Natural killer cell (primary cell): ENCODE measurements around the gene RALB. TPM values are rescaled to one million over a fixed set of nuclear protein-coding genes. Genes with fewer than 3 reads are reported as not detected.

Experiments used
- ATAC-seq, 3 donors: fragments of 150-1000 bp in 2 of 3; fragments of 200-7000 bp in 1 of 3; cut with Tn5 transposase; 1 replicate in 1 of 3; 2 replicates in 2 of 3; pipeline ENCODE4 v1.10.0; 2021; ENCODE audit warnings: mild to moderate bottlenecking in 2 of 3, moderate library complexity in 2 of 3
- DNase-seq, 2 donors: peaks; one replicate each; pipeline versions ENCODE4 v3.0.0 to v3.0.0-alpha.2; 2013 to 2021; ENCODE audit warnings: mixed read lengths in 1 of 2
- H3K27ac ChIP-seq: one replicate; pipeline ENCODE4 v1.5.1; 2013; ENCODE audit warnings: mild to moderate bottlenecking, low read length
- H3K27me3 ChIP-seq: one replicate; pipeline ENCODE4 v1.6.1; 2013; ENCODE audit warnings: low read length; ENCODE audit not compliant: control insufficient read depth, insufficient read depth
- H3K36me3 ChIP-seq: one replicate; pipeline ENCODE4 v1.6.1; 2013; ENCODE audit warnings: low read length; ENCODE audit not compliant: control insufficient read depth, insufficient read depth
- H3K4me1 ChIP-seq: one replicate; pipeline ENCODE4 v1.6.1; 2013; ENCODE audit warnings: low read length; ENCODE audit not compliant: control insufficient read depth, insufficient read depth
- H3K4me3 ChIP-seq: one replicate; pipeline ENCODE4 v1.5.1; 2013; ENCODE audit warnings: low read length
- H3K9me3 ChIP-seq: one replicate; pipeline ENCODE4 v1.6.1; 2013; ENCODE audit warnings: low read length; ENCODE audit not compliant: control insufficient read depth, insufficient read depth
- H3K27ac Mint-ChIP-seq, 2 donors: one replicate each; pipeline ENCODE4 v1.8.0; 2022; ENCODE audit warnings: mild to moderate bottlenecking in 2 of 2, mixed read lengths in 2 of 2, moderate library complexity in 1 of 2
- H3K27me3 Mint-ChIP-seq, 2 donors: one replicate each; pipeline ENCODE4 v1.8.0; 2022; ENCODE audit warnings: low read depth in 2 of 2, mixed read lengths in 2 of 2
- H3K36me3 Mint-ChIP-seq: one replicate; pipeline ENCODE4 v1.8.0; 2022; ENCODE audit warnings: mixed read lengths
- H3K4me1 Mint-ChIP-seq, 2 donors: one replicate each; pipeline ENCODE4 v1.8.0; 2022; ENCODE audit warnings: mixed read lengths in 2 of 2
- H3K4me3 Mint-ChIP-seq: one replicate; pipeline ENCODE4 v1.8.0; 2022; ENCODE audit warnings: mild to moderate bottlenecking, moderate library complexity, mixed read lengths
- H3K9me3 Mint-ChIP-seq, 2 donors: one replicate each; pipeline ENCODE4 v1.8.0; 2022; ENCODE audit warnings: mixed read lengths in 2 of 2
- WGBS: methylation state at CpG from one replicate; pipeline ENCODE4 v1.1.7; 2013; ENCODE audit warnings: missing lambda C conversion rate; ENCODE audit not compliant: insufficient coverage; 5-methylcytosine and 5-hydroxymethylcytosine counted together
- intact Hi-C: fragments of 100-400 bp; cut with micrococcal nuclease; formaldehyde crosslinking; loops from one replicate; pipeline ENCODE4 v1.14.2; 2022
- total RNA-seq, 4 donors: library from RNA; stranded (reverse); fragments of 120-200 nt in 1 of 4; gene quantifications; one replicate each; pipeline versions ENCODE4 v1.2.3 to v1.2.4, GENCODE V29; 2013 to 2022
- TF ChIP-seq, protein P1 (sequence below): fragments of 200-600 bp; IDR thresholded peaks from one replicate; pipeline ENCODE4 v1.8.0; 2022; ENCODE audit warnings: antibody characterized with exemption

RALB gene
- total RNA-seq, 3 donors from 2014 or later (not counting 1 experiment from before 2014, with no cell fraction given), result 21.0 to 25.9 (median 25.4) TPM

- H3K27ac Mint-ChIP-seq, result no peak overlapping the region
- H3K36me3 ChIP-seq, result no peaks in the 10 kb centered on the region
- H3K27me3 Mint-ChIP-seq, result peaks cover 0 to 4% of the 10 kb centered on the region in 2 donors
- H3K4me1 Mint-ChIP-seq, result no peaks in the 10 kb centered on the region
- no peak overlapping the region for H3K4me3 ChIP-seq
- TF ChIP-seq, protein P1, sequence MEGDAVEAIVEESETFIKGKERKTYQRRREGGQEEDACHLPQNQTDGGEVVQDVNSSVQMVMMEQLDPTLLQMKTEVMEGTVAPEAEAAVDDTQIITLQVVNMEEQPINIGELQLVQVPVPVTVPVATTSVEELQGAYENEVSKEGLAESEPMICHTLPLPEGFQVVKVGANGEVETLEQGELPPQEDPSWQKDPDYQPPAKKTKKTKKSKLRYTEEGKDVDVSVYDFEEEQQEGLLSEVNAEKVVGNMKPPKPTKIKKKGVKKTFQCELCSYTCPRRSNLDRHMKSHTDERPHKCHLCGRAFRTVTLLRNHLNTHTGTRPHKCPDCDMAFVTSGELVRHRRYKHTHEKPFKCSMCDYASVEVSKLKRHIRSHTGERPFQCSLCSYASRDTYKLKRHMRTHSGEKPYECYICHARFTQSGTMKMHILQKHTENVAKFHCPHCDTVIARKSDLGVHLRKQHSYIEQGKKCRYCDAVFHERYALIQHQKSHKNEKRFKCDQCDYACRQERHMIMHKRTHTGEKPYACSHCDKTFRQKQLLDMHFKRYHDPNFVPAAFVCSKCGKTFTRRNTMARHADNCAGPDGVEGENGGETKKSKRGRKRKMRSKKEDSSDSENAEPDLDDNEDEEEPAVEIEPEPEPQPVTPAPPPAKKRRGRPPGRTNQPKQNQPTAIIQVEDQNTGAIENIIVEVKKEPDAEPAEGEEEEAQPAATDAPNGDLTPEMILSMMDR, result no peak
- ATAC-seq (no peak), DNase-seq (no peak)
- no peaks in the 10 kb centered on the region for H3K9me3 Mint-ChIP-seq
- no peaks in the 10 kb centered on the region for H3K9me3 ChIP-seq
- WGBS, result 81% methylated on average over 22 of the region's 22 CpGs
- no peak overlapping the region for H3K4me3 Mint-ChIP-seq
- H3K27me3 ChIP-seq, result no peaks in the 10 kb centered on the region
- H3K27ac ChIP-seq, result no peak overlapping the region
- H3K36me3 Mint-ChIP-seq, result no peaks in the 10 kb centered on the region
- no peaks in the 10 kb centered on the region for H3K4me1 ChIP-seq
- intact Hi-C loops, result no loop called here
These were observed 13.0 kb upstream of the RALB start for GRCh38 chr2:120239488-120240287.

DNA sequence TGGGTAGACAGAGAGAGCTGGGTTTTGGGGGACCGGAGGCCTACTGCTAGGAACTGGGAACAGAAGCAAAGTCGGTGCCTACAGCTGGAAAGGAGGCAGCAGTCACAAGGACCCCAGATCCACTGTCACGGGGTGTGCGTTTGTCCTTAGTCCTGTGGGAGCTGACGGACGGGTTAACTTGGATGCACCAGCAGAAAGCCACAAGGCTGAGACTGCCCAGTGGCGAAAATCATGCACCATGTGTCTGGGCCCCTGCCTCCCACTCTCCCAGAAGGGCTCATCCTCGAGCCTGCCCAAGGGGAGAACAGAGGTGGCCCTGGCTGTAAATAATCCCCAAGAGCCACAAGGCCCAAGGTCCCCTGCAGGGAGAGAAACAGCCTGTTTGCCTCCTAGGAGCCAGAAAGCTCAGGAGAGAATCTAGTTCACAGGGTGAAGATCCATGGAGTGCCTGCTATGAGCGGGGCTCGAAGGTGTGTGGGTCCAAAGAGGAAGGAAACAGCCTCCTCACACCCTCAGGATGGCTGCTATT, 11.7 kb upstream of the RALB start:
- Histone ChIP-seq H3K36me3 (no peaks in the 10 kb centered on the region), H3K4me3 (no peak overlapping the region), H3K9me3 (no peaks in the 10 kb centered on the region), H3K27ac (no peak overlapping the region), H3K27me3 (no peaks in the 10 kb centered on the region), H3K4me1 (no peaks in the 10 kb centered on the region)
- intact Hi-C loops, result no loop called here
- no peak overlapping the region for H3K4me3 Mint-ChIP-seq
- peaks cover 0 to 4% of the 10 kb centered on the region in 2 donors for H3K27me3 Mint-ChIP-seq
- ATAC-seq (no peak), DNase-seq (no peak)
- no peak overlapping the region for H3K27ac Mint-ChIP-seq
- no peaks in the 10 kb centered on the region for H3K9me3 Mint-ChIP-seq
- 92% methylated on average over 10 of the region's 10 CpGs for WGBS
- H3K4me1 Mint-ChIP-seq, result no peaks in the 10 kb centered on the region
- no peaks in the 10 kb centered on the region for H3K36me3 Mint-ChIP-seq
- TF ChIP-seq, protein P1, result no peak

- H3K27ac Mint-ChIP-seq, result no peak overlapping the region
- H3K9me3 Mint-ChIP-seq, result no peaks in the 10 kb centered on the region
- TF ChIP-seq, protein P1, result no peak
- no peaks in the 10 kb centered on the region for H3K36me3 Mint-ChIP-seq
- peaks cover 0 to 7% of the 10 kb centered on the region in 2 donors for H3K27me3 Mint-ChIP-seq
- H3K4me1 Mint-ChIP-seq, result no peaks in the 10 kb centered on the region
- H3K4me3 Mint-ChIP-seq, result no peak overlapping the region
- Histone ChIP-seq H3K4me3 (no peak overlapping the region), H3K9me3 (no peaks in the 10 kb centered on the region), H3K4me1 (no peaks in the 10 kb centered on the region), H3K36me3 (no peaks in the 10 kb centered on the region), H3K27me3 (no peaks in the 10 kb centered on the region), H3K27ac (no peak overlapping the region)
- ATAC-seq (no peak), DNase-seq (no peak)
- intact Hi-C loops, result no loop called here
- WGBS, result 74% methylated on average over 5 of the region's 6 CpGs
These were observed 11.0 kb upstream of the RALB start for GRCh38 chr2:120241684-120242083.
